GM21367 (cell line): ENCODE results near the gene PHGDH.
"Not testable (repeated sequence)": the region's sequence is repeated elsewhere in the genome, so short reads cannot be mapped to it uniquely, and the experiment has no call there.

Experiments
- ATAC-seq: cut with Tn5 transposase; IDR thresholded peaks from one replicate; pipeline ENCODE4 v1.9.1; 2021; ENCODE audit not compliant: unreplicated experiment

The PHGDH gene

GRCh38 chr1:119697598-119697997 lies 14.1 kb upstream of the PHGDH start:
- ATAC-seq, result no peak

GRCh38 chr1:119700326-119700725 lies 11.4 kb upstream of the PHGDH start:
- no peak for ATAC-seq

GRCh38 chr1:119701659-119702058 lies 10.1 kb upstream of the PHGDH start:
- ATAC-seq, result no peak

GRCh38 chr1:119702384-119702783 lies 9.3 kb upstream of the PHGDH start:
- no peak for ATAC-seq

GRCh38 chr1:119703666-119704450 lies 7.9 kb upstream of the PHGDH start:
- no peak for ATAC-seq

- not testable (repeated sequence) for ATAC-seq
These were observed 5.1 kb upstream of the PHGDH start for GRCh38 chr1:119706599-119706998.

- not testable (repeated sequence) for ATAC-seq
These were observed 354 bp upstream of the PHGDH start for GRCh38 chr1:119711356-119711803.

GRCh38 chr1:119712342-119713038 lies 756 bp downstream of the PHGDH start:
- ATAC-seq, result peak; percentile 53

- no peak for ATAC-seq
These were observed 1.5 kb downstream of the PHGDH start for GRCh38 chr1:119713039-119713748.

- no peak for ATAC-seq
These were observed 2.2 kb downstream of the PHGDH start for GRCh38 chr1:119713749-119714456.

GRCh38 chr1:119714583-119714982 lies 2.8 kb downstream of the PHGDH start:
- ATAC-seq, result no peak

- no peak for ATAC-seq
These were observed 3.8 kb downstream of the PHGDH start for GRCh38 chr1:119715542-119715941.

- no peak for ATAC-seq
These were observed 6.7 kb downstream of the PHGDH start for GRCh38 chr1:119718409-119718808.

- ATAC-seq, result no peak
These were observed 7.2 kb downstream of the PHGDH start for GRCh38 chr1:119718972-119719371.

GRCh38 chr1:119720866-119721440 lies 9.2 kb downstream of the PHGDH start:
- no peak for ATAC-seq

- no peak for ATAC-seq
These were observed 10.2 kb downstream of the PHGDH start for GRCh38 chr1:119721896-119722295.

- no peak for ATAC-seq
These were observed 13.0 kb downstream of the PHGDH start for GRCh38 chr1:119724611-119725218.

GRCh38 chr1:119725626-119726025 lies 13.9 kb downstream of the PHGDH start:
- no peak for ATAC-seq

- no peak for ATAC-seq
These were observed 16.3 kb downstream of the PHGDH start for GRCh38 chr1:119727991-119728390.

GRCh38 chr1:119729044-119729443 lies 17.3 kb downstream of the PHGDH start:
- no peak for ATAC-seq
